B cell (primary cell): Measurements from ENCODE around the gene CCK. TPM values are rescaled to one million over a fixed set of nuclear protein-coding genes. Genes with fewer than 3 reads are reported as not detected.

ENCODE experiments used
- ATAC-seq: fragments of 200-7000 bp; cut with Tn5 transposase; one replicate; pipeline ENCODE4 v1.10.0; 2021; ENCODE audit warnings: low read depth, mild to moderate bottlenecking, moderate number of reproducible peaks, moderate library complexity
- CTCF ChIA-PET: fragments of 350-600 bp; sonication (Branson Sonifier 250); formaldehyde crosslinking; loops from one replicate; lab custom pipeline; 2021; ENCODE audit warnings: antibody characterized with exemption, inconsistent platforms; lab: Charles Lee
- POLR2A ChIA-PET: fragments of 350-600 bp; sonication (Branson Sonifier 250); formaldehyde crosslinking; loops from one replicate; lab custom pipeline; 2021; ENCODE audit warnings: antibody characterized with exemption; lab: Charles Lee
- DNase-seq: peaks from one replicate; pipeline ENCODE4 v3.0.0; 2013
- H2AFZ ChIP-seq: 2 replicates; pipeline ENCODE4 v1.6.1; 2012; ENCODE audit warnings: mild to moderate bottlenecking, low read depth, low read length; ENCODE audit not compliant: insufficient read depth, poor library complexity, severe bottlenecking
- H3K27ac ChIP-seq, 2 donors: 1 replicate in 1 of 2; 2 replicates in 1 of 2; pipeline ENCODE4 v1.5.1; 2012 to 2013; ENCODE audit warnings: low read length in 2 of 2, mild to moderate bottlenecking in 2 of 2, moderate library complexity in 1 of 2
- H3K27me3 ChIP-seq, 4 experiments: fragments of 200-600 bp in 1 of 4; sonication (generic) in 1 of 4; replicated peaks in 1 of 4; 1 replicate in 2 of 4; 2 replicates in 2 of 4; pipeline versions ENCODE4 v1.6.1 to v1.7.0; 2013 to 2016; ENCODE audit warnings: low read length in 3 of 4, mild to moderate bottlenecking in 2 of 4, mixed read lengths in 1 of 4, moderate library complexity in 1 of 4; ENCODE audit not compliant: insufficient read depth in 4 of 4, control insufficient read depth in 3 of 4; ENCODE audit errors: control extremely low read depth in 1 of 4
- H3K36me3 ChIP-seq, 2 experiments: replicated peaks in 1 of 2; 1 replicate in 1 of 2; 2 replicates in 1 of 2; pipeline versions ENCODE4 v1.6.1 to v1.7.1; 2013; ENCODE audit warnings: low read length in 1 of 2; ENCODE audit not compliant: insufficient read depth in 2 of 2, control insufficient read depth in 1 of 2; ENCODE audit errors: control extremely low read depth in 1 of 2, extremely low read depth in 1 of 2
- H3K4me1 ChIP-seq, 2 donors: fragments of 200-600 bp in 1 of 2; sonication (generic) in 1 of 2; 1 replicate in 1 of 2; 2 replicates in 1 of 2; pipeline versions ENCODE4 v1.5.1 to v1.6.1; 2013 to 2017; ENCODE audit warnings: low read length in 2 of 2; ENCODE audit not compliant: control insufficient read depth in 2 of 2, insufficient read depth in 2 of 2
- H3K4me2 ChIP-seq: replicated peaks from 2 replicates; pipeline ENCODE3; 2012; ENCODE audit warnings: mild to moderate bottlenecking, low read depth, low read length; ENCODE audit not compliant: poor library complexity, severe bottlenecking
- H3K4me3 ChIP-seq, 5 experiments: fragments of 200-600 bp in 1 of 5; sonication (generic) in 1 of 5; 1 replicate in 3 of 5; 2 replicates in 2 of 5; pipeline versions ENCODE4 v1.5.1 to v1.7.0; 2011 to 2016; ENCODE audit warnings: low read length in 4 of 5, mild to moderate bottlenecking in 4 of 5, low read depth in 2 of 5, control low read depth in 1 of 5, moderate library complexity in 1 of 5; ENCODE audit not compliant: insufficient read depth in 1 of 5; ENCODE audit errors: control extremely low read depth in 1 of 5, extremely low read depth in 1 of 5
- H3K79me2 ChIP-seq: fragments of 200-600 bp; sonication (generic); one replicate; pipeline ENCODE4 v1.6.0; 2016; ENCODE audit warnings: low read length; ENCODE audit not compliant: control insufficient read depth, insufficient read depth
- H3K9ac ChIP-seq: fragments of 200-600 bp; sonication (generic); 2 replicates; pipeline ENCODE4 v1.6.1; 2017; ENCODE audit warnings: mild to moderate bottlenecking, low read length, moderate library complexity
- H3K9me3 ChIP-seq, 3 donors: one replicate each; pipeline versions ENCODE4 v1.6.1 to v1.7.1; 2013; ENCODE audit warnings: low read length in 2 of 3; ENCODE audit not compliant: control insufficient read depth in 2 of 3, insufficient read depth in 1 of 3; ENCODE audit errors: control extremely low read depth in 1 of 3
- H4K20me1 ChIP-seq: 2 replicates; pipeline ENCODE4 v1.6.0; 2012; ENCODE audit warnings: mild to moderate bottlenecking, low read length; ENCODE audit not compliant: insufficient read depth, control insufficient read depth, poor library complexity, severe bottlenecking
- H3K27ac Mint-ChIP-seq: one replicate; pipeline ENCODE4 v1.8.0; 2021; ENCODE audit warnings: mixed read lengths
- H3K27me3 Mint-ChIP-seq: one replicate; pipeline ENCODE4 v1.8.0; 2021; ENCODE audit warnings: mixed read lengths
- H3K4me1 Mint-ChIP-seq: one replicate; pipeline ENCODE4 v1.8.0; 2021; ENCODE audit warnings: mixed read lengths
- H3K4me3 Mint-ChIP-seq: one replicate; pipeline ENCODE4 v1.8.0; 2021; ENCODE audit warnings: mixed read lengths
- H3K9me3 Mint-ChIP-seq: one replicate; pipeline ENCODE4 v1.8.0; 2022; ENCODE audit warnings: mixed read lengths; ENCODE audit not compliant: insufficient read depth
- CTCF ChIP-seq: fragments of 200-600 bp; IDR thresholded peaks from one replicate; pipeline ENCODE4 v1.8.0; 2022; ENCODE audit warnings: antibody characterized with exemption, mild to moderate bottlenecking
- EZH2 ChIP-seq: IDR thresholded peaks from 2 replicates; pipeline ENCODE4 v1.6.1; 2012; ENCODE audit warnings: borderline replicate concordance, low read depth, mild to moderate bottlenecking, moderate library complexity, low read length; ENCODE audit not compliant: insufficient read depth, poor library complexity, severe bottlenecking
- WGBS: methylation state at CpG from one replicate; pipeline ENCODE4 v1.1.5; 2013; ENCODE audit warnings: missing lambda C conversion rate; ENCODE audit not compliant: insufficient coverage; 5-methylcytosine and 5-hydroxymethylcytosine counted together
- intact Hi-C: fragments of 100-400 bp; cut with micrococcal nuclease; formaldehyde crosslinking; loops from one replicate; pipeline ENCODE4 v1.10.0; 2022
- polyA plus RNA-seq: library from polyadenylated mRNA; depleted of rRNA; stranded (reverse); fragments of >200 nt; gene quantifications from 2 replicates; pipeline ENCODE4 v1.2.3, GENCODE V29; 2012
- total RNA-seq, 2 donors: library from RNA; stranded (reverse); fragments of 120-200 nt in 1 of 2; gene quantifications; 1 replicate in 1 of 2; 2 replicates in 1 of 2; pipeline versions ENCODE4 v1.2.3 to v1.2.4, GENCODE V29; 2013 to 2022

The CCK gene
- total and polyA plus RNA-seq, 2 donors (not counting 1 experiment from before 2014, with no cell fraction given) = not detected

GRCh38 chr3:42273361-42273760 is 7.4 kb upstream of the CCK start:
- Mint-ChIP-seq H3K27ac (no peak overlapping the region), H3K9me3 (peaks cover 3% of the 10 kb centered on the region), H3K4me3 (no peak overlapping the region), H3K27me3 (peaks cover 26% of the 10 kb centered on the region), H3K4me1 (no peaks in the 10 kb centered on the region)
- Histone ChIP-seq H3K4me3 (no peak overlapping the region), H3K9ac (no peak overlapping the region), H3K27ac (no peak overlapping the region), H3K9me3 (peaks cover 0 to 4% (median 0%) of the 10 kb centered on the region in 3 donors), H4K20me1 (no peaks in the 10 kb centered on the region), H3K36me3 (no peaks in the 10 kb centered on the region), H3K4me1 (no peaks in the 10 kb centered on the region), H3K4me2 (no peak overlapping the region), H3K79me2 (no peaks in the 10 kb centered on the region), H3K27me3 (peaks cover 0 to 14% (median 7%) of the 10 kb centered on the region in 4 experiments), H2AFZ (no peak overlapping the region)
- ChIA-PET CTCF (interaction anchor here (1.2 kb wide), 1 partner anchor 26 kb away, joined by 3 read pairs; no protein-coding TSS in a partner anchor), POLR2A (no interaction called here)
- TF ChIP-seq EZH2 (no peak), CTCF (no peak)
- DNase-seq (no peak), ATAC-seq (no peak)
- WGBS = 48% methylated on average over 2 of the region's 2 CpGs
- intact Hi-C loops = no loop called here

- POLR2A ChIA-PET = no interaction called here
- H3K27ac Mint-ChIP-seq = no peak overlapping the region
- H3K27me3 Mint-ChIP-seq = peaks cover 40% of the 10 kb centered on the region
- CTCF ChIA-PET = no interaction called here
- Histone ChIP-seq H3K36me3 (no peaks in the 10 kb centered on the region), H3K27me3 (peaks cover 0 to 26% (median 10%) of the 10 kb centered on the region in 4 experiments), H3K4me1 (no peaks in the 10 kb centered on the region), H3K9ac (no peak overlapping the region), H4K20me1 (no peaks in the 10 kb centered on the region), H3K9me3 (peaks cover 0 to 4% (median 0%) of the 10 kb centered on the region in 3 donors), H3K4me2 (no peak overlapping the region), H2AFZ (no peak overlapping the region), H3K79me2 (no peaks in the 10 kb centered on the region), H3K27ac (no peak overlapping the region), H3K4me3 (no peak overlapping the region)
- H3K4me1 Mint-ChIP-seq = no peaks in the 10 kb centered on the region
- TF ChIP-seq CTCF (no peak), EZH2 (no peak)
- ATAC-seq (no peak), DNase-seq (no peak)
- intact Hi-C loops = no loop called here
- H3K9me3 Mint-ChIP-seq = peaks cover 3% of the 10 kb centered on the region
- no peak overlapping the region for H3K4me3 Mint-ChIP-seq
These were observed 5.8 kb upstream of the CCK start for GRCh38 chr3:42271786-42272185.
